HG03457 (cell line): Measurements from ENCODE around the gene ZNF20.

Experiments used
- ATAC-seq: cut with Tn5 transposase; IDR thresholded peaks from one replicate; pipeline ENCODE4 v1.9.1; 2021; ENCODE audit warnings: moderate number of reproducible peaks; ENCODE audit not compliant: unreplicated experiment

ZNF20 gene

DNA sequence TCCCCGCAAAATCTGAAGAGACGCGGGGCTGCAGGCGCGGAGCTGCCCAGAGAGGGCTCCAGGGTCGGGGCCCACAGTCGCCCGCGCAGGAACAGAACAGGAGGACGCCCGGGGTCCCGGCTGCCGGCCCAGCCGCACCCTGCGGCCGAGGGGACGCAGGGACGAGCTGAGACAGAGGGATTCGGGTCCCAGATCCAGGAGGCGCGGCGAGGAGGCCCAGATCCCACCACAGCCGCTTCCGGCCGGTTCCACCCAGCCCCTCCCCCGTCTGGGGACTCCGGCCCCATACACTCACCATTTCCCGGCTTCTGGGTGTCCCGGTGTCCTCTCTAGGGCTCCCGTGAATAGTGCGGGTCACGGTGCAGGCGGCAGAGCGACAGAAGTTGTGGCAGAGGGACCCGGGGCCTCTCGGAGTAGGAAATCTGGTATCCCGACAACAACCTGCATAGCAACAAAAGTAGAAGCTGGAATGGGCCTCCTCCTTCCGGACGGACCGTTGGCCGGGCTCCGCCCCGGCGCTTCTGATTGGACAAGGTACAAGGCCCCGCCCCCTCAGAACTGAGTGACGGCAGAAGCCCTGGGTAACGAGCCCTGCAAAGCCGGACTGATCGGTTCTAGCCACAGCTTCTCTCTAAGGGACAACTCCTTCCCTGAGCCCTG, at the start of gene ZNF20:
TSS of gene ZNF20 (minus strand) at position 466 of the 660 bp plus-strand sequence. CDS start at position 298, 168 bp downstream.
- ATAC-seq: no peak

DNA sequence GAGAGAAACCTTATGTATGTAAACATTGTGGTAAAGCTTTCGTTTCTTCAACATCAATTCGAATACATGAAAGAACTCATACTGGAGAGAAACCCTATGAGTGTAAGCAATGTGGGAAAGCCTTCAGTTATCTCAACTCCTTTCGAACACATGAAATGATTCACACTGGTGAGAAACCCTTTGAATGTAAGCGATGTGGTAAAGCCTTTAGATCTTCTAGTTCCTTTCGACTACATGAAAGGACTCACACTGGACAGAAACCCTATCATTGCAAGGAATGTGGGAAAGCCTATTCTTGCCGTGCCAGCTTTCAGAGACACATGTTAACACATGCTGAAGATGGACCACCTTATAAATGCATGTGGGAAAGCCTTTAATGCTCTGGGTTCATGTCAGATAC, 47.5 kb upstream of the ZNF20 start:
- ATAC-seq: no peak

DNA sequence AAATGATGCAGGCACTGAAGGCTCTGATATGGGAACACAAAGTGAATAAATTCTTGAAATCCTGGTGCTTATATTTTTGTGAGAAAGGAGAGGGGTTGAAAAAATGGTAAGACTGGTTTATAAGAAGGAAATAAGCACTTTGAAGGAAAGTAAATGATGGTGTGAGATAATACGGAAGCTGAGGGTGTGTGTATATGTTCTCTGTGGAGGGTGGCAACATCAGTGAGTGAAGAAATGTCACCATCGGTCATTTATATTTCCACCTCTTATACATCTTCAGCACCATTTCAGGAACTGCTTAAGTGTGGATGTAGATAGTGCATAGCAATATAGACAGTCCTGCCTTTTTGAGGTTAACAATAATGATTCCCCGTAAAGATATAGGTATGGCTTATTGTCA, 40.2 kb upstream of the ZNF20 start:
- ATAC-seq: no peak

DNA sequence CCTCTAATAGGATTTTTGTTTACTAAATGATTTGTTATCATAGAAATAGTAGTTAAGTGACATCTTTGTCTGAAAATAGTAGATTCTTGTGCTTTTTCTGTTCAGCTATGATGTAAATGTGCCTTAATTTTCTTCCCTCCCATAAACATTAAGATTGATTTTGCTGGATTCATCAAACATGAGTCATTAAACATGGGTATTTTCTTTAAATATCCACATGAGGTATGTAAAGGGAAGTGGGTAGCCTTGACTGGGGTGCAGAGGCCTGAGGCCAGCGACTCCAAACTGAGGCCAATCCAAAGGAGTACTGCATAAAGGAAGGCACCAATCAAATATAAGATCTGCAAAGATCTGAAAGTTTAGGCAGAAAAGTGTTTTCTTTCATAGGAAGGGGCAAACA, 26.5 kb upstream of the ZNF20 start:
- no peak for ATAC-seq

DNA sequence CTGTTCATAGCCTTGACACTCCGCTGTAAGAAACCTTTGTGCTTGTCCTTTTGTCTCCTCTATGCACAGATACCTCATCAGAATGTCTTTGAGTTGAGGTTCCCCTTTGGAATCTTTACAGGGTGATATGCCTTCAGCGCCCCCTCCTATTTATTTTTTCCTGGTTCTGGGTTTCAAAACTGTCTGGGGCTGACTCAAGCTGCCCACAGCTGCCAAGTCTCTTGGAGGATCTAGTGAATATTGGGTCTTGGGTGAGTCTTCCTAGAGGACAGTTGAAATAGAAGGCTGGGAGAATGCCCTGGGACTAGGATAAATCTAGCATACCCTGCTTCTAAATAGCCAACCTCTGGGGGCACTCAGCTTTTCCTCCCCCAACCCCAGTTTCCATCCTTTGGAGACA, 23.7 kb upstream of the ZNF20 start:
- ATAC-seq: no peak

DNA sequence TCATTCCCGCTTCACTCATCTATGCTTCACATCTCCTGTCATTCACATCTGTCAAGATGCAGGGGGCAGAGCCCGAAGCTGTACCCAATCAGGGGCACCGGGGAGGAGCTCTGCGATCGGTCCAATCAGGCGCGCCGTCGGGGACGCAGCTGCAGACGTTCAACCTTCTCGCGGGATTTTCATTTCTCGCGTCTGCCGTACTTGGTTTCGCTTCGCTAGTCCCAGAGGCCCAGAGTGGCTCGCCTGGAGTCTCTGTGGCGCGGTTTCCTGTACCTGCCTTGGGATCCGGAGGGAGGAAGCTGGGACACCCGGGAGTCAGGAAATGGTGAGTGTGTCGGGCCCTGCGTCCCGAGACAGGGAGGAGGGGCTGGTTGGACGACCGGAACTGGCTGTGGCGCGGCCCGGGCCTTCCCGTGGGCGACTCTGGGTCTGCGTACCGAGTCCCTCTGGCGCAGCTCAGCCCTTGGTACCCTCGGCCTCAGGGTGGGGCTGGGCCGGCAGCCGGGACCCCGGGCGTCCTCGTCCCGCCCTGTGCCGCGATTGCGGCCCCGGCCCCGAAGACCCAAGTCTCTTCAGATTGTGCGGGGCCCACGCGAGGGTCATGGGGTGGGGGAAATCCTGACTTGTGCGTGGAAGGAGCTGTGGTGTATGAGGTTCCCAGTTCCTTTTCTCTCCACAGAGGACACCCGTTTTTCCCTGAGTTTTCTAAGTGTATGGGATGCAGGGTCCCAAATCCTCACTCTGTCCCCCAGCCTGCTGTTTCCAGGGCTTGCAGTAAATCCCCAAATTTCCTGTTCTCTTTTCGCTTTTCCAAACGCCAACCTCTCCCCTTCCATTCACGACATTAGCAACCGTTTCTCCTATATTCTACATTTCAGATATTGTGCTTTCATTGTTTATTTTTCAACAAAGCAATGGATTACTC, 23.0 kb upstream of the ZNF20 start, which contains the start of gene ZNF136:
TSS of gene ZNF136 (plus strand) at position 215 of the 925 bp plus-strand sequence. CDS start at position 323, 108 bp downstream.
- peak; percentile 78 for ATAC-seq

DNA sequence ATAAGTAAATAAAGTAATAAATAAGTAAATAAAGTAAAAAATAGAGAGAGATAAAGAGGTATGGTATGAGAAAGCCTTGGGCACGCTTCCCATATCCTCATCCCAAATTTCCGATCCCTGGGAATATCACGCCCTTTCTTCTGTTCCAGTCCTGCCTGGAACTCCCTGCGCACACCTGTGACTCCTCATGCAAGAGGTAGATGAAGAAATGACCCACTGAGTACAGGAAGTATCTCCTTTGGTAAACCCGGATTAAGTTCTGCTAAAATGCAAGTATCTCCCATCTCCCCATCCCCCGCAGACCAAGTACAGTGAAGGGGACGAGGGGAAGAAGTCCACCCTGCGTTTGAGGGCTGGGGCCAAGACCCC, 22.3 kb upstream of the ZNF20 start:
- no peak for ATAC-seq

DNA sequence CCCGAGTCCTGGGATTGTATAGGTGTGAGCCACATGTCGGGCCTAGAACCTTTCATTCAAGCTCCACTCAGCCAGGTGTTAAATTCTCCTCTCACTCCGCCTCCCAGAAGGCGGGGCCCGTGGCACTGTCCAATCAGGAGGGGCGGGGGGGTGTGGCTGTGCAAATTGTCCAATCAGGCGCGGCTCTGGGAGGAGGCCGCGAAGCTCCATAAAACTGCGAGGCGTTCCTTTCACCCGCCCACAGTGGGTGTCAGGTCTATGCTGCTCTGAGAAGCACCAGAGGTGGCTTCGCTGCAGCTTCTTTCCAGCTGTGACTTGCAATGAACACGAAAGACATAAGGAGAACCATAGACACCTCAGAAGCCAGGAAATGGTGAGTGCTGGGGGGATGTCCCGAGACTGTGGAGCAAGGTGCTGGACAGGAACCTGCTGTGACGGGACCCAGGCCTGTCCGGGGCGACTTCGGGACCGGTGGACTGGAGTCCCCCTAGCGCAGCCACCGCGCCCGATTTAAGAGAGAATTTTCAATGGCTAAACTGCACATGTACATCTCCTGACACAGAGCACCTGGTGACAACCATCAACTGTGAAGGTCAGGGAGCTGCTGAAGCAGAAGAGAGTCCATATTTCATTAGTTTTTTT, 19.7 kb upstream of the ZNF20 start:
- ATAC-seq: no peak

DNA sequence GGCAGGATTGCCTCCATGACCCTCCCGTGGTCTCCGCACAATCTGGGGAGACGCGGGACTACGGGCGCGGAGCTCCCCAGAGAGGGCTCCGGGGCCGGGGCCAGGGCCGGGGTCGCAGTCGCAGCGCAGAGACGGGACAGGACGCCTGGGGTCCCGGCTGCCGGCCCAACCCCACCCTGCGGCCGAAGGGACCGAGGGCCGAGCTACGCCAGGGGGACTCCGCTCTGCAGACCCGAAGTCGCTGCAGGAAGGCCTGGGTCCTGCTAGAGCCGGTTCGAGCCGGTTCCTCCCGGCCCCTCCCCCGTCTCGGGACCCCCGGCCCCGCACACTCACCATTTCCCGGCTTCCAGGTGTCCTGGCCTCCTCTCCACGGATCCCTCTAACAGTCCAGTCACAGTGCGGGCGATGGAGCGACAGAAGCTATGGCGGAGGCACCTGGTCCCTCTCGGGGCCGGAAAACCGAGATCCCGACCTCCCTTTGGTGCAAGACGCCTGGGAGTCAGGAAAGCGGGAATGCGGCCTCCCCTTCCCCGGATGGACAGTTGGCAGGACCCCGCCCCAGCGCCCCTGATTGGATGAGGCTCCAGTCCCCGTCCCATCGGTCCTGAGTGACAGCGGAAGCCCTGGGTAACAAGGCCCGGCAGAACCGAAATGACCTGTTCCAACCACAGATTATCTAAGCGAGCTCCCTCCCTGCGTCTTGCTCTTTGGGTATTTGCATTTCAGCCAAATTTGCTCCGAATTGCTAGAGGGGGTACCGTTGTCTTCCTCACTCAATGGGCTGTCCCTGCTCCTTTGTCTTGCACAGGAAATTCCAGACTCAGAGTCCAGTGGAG, 16.3 kb upstream of the ZNF20 start, which contains the start of gene ZNF625:
TSS of gene ZNF625 (minus strand) at position 512 of the 836 bp plus-strand sequence. CDS start at position 336, 176 bp downstream.
- ATAC-seq: peak; percentile 52

DNA sequence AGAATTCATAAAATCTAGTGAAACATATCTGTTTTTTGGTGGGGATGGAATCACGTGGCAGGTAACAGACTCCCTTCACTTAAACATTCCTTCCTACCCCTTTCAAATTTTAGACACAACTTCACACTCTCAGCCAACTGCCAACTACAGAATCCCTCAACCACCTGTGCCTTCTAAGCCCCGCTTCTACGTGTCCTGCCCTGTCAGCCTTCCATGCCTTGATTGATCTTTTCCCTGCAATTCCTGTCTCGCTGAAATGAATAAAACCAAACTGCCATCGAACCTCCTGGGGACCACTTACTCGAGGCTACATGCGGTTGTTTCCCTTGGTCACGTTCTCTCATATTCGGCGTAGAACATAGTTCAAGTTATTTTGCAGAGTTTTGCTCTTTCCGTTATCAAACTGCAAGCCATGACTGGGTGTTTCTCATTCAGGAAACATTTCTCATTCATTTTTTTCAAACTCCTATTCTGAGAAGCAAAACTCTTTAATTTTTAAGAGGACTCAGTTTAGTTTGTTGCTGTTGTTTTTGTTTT, 15.2 kb upstream of the ZNF20 start:
- ATAC-seq: no peak

DNA sequence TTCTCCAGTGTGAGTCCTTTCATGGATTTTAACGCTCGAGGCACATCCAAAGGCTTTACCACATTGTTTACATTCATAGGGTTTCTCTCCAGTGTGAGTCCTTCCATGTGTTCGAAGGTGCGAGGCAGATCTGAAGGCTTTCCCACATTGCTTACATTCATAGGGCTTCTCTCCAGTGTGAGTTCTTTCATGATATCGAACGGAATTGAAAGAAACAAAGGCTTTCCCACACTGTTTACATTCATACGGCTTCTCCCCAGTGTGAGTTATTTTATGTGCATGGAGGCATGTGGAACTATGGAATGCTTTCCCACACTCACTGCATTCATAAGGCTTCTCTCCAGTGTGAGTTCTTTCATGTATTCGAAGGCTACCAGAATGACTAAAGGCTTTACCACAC, 5.2 kb upstream of the ZNF20 start:
- no peak for ATAC-seq

DNA sequence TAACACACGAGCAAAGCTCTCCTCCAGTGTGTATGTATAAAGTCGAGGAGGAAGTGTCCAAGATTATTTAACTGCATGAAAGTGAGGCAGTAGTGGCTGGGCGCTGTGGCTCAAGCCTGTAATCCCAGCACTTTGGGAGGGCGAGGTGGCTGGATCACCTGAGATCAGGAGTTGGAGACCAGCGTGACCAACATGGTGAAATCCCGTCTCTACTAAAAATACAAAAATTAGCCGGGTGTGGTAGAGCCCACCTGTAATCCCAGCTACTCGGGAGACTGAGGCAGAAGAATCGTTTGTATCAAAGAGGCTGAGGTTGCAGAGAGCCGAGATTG, 1.2 kb upstream of the ZNF20 start:
- ATAC-seq: no peak

DNA sequence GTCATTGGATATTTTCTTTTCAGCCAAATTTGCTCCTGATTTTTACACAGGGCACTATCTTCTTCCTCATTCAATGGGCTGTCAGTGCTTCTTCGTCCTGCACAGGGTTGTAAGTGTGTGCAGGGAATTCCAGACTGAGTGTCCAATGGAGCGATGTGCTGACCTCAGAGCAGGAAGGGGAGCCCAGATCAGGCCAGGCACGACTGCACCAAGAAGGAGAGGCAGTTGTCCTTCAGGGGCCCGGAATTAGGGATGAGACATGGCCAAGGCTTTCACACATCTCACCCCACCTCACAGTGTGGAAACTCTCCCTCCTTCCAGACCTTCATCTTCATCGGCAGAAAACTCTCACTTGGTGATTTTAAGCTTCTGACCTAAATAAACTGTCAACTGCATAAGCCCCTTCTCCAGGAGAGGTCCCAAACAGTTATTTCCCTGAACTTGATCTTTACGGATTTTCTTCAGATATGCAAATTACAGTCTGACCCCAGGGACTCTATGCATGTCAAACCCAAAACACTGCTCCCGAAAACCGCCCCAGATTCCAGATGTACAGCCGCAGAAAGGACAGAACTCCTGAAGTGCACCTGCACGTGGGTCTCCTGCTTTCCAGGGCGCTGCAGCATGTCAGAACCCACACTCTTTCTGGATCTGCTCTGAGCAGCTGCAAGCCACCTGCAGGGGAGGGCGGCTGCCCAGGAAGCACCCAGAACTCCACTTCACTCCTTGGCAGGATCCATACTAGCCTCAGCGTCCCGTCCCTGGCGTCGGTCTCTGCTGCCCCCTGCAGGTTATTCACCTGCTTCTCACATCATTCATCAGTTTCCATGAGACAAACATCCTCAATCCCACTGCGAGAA, 625 bp upstream of the ZNF20 start:
- ATAC-seq: no peak

DNA sequence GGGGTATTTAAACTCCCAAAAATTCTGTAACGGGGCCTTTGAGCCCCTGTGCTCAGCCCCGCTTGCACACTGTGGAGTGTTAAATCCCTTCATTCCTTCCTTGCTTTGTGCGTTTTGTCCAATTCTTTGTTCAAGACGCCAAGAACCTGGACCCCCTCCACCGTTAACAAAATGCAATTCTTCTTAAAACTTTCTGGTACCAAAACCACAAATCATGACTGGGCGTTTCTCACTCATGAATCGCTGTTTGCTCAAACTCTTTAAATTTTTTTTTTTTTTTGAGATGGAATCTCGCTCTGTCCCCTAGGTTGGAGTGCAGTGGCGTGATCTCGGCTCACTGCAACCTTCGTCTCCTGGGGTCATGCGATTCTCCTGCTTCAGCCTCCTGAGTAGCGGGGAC, 881 bp downstream of the ZNF20 start:
- no peak for ATAC-seq

DNA sequence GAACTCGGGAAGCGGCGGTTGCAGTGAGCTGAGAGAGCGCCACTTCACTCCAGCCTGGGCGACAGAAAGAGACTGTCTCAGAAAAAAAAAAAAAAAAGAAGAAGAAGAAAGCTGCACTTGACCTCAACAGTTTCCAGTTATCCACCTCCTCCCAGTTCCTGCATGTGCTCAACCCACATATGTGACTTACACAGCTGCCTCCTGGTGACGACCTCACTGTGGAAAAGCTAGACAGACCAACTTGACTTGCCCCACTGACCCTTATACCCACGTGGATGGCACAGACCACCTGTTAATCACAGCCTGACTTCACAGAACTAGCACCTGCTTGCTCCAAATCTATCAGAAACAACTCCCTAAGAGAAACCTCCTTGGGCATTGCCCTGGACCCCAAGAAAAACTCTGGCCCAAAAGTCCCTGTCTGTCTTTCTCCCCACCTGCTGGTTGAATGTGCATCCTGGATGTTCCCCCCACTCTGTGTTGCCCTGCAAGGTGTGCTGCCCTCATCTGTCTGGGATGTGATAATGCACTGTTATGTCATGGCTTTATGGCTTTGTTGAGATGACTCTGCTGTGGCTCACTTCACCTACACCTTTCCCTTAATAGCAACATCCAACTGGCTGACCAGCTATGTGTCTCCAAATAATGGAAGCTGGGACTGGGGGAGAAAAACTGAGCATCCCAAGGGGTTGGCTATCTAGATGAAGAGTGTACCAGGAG, 2.8 kb downstream of the ZNF20 start:
- ATAC-seq: no peak

DNA sequence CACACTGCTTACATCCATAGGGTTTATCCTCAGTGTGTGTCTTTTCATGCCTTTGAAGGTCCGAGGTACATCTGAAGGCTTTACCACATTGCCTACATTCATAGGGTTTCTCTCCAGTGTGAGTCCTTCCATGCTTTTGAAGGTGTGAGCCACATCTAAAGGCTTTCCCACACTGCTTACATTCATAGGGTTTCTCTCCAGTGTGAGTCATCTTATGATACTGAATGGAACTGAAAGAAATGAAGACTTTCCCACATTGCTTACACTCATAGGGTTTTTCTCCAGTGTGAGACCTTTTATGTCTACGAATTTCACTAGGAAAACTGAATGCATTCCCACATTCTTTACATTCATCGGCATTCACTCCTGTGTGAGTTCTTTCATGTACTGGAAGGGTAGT, 7.1 kb downstream of the ZNF20 start:
- no peak for ATAC-seq

DNA sequence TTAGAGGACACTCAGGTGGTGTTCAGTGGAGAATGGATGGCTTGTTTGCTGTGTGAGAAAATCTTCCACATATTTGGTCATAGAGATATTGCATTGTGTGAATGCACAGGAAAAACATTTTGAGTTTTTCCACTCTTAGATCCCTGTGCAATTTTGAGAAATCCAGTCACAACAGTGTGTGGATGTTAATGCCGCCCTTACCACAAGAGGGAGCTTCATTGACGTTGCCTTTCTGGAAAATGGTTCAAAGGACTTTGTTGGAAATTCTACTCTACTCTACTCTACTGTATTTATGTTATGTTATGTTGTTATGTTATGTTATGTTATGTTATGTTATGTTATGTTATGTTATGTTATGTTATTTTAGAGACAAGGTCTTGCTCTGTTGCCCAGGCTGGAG, 13.4 kb downstream of the ZNF20 start:
- no peak for ATAC-seq

DNA sequence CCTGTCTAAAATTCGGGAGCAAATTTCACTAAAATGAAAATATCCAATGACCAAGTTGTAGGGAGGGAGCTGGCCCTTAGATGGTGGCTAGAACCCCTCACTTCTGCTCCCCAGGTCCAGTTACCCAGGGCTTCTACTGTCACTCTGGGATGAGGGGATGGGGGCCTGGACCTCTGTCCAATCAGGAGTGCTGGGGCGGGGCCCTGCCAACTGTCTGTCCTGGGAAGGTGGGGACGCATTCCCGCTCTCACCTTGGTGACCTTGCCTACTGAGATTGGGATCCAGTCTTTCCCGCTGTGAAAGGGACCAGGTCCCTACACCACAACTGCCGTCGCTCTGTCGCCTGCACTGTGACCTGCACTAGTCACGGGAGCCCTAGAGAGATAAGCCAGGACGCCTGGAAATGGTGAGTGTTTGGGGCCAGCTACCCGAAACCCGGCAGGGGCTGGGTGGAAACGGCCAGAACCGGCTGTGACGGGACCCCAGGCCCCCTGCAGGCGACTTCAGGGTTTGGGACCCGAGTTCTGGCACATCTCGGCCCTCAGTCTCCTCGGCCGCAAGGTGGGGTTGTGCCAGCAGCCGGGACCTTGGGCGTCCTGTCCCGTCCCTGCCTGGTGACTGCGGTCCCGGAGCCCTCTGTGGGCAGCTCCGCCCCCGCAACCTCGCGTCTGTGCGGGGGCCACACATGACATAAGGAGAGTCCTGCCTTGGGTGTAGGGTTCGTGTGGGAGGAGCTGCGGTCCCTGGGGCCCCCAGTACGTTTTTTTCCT, 22.8 kb downstream of the ZNF20 start:
- no peak for ATAC-seq
